ENCODE results near the gene N4BP3. TPM values are rescaled to one million over a fixed set of nuclear protein-coding genes. Genes with fewer than 3 reads are reported as not detected.

The N4BP3 gene
- total and polyA plus RNA-seq, 3 experiments from 2014 or later: 1.7 to 5.3 (median 5.2) TPM

DNA sequence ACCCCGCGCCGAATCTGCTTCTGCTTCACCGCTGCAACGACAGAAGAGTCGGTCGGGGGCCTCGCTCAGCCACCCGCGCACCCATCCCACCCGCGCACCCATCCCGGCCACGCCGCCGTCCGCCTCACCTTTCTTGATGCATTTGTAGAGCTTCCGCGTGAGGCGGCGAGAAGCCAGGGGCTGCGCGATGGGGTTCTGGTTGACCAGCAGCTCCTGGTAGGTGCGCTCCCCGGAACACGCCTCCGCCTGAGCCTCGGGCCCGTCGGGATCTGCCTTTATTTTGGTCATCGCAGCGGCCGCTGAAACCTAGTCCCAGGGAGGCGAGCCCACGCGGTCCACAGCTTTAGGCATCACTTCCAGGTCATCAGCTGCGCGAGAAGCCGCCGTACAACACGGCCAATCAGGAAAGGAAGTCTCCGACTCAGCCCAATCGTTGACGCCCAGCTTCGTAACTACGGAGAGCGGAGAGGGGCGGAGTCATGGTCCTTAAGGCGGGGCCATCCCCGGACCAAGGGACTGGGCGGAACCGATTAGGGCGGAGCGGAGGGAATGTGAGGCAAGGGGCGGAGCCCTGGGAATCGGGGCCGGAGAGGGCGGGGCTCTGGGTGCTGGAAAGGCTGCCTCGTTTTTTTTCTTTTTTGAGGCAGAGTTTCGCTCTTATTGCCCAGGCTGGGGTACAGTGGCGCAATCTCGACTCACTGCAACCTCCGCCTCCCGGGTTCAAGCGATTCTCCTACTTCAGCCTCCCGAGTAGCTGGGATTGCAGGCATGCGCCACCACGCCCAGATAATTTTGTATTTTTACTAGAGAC is 40.4 kb downstream of the N4BP3 start, which contains the start of gene NHP2:
Gene NHP2, minus strand, starts transcription at position 356 of the 811 bp plus-strand sequence. Its CDS starts 68 bp downstream, at position 288.
- ChIA-PET POLR2A (interaction anchor here (0.5 to 1.3 kb wide), 6 partner anchors 9 to 77 kb away, joined by 3 to 9 read pairs (median 6); partner anchors contain the start of genes HNRNPAB and RMND5B), CTCF (interaction anchor here (0.7 to 2.5 kb wide), 11 partner anchors 8 to 547 kb away, joined by 3 to 15 read pairs (median 3); no protein-coding TSS in a partner anchor)
- H3K4me1 ChIP-seq (ENCODE audit: insufficient read depth, low read length): peaks cover 18% of the 10 kb centered on the region
- H3K27me3 ChIP-seq (ENCODE audit: insufficient read depth, low read length, poor library complexity, severe bottlenecking): no peaks in the 10 kb centered on the region
- H3K9me3 Mint-ChIP-seq: no peaks in the 10 kb centered on the region
- H3K4me3 Mint-ChIP-seq: peak within 1 kb of the TSS; percentile 90 to 99 (median 96)
- no peaks in the 10 kb centered on the region for H3K9me3 ChIP-seq (ENCODE audit: low read length)
- no peaks in the 10 kb centered on the region for H3K27me3 Mint-ChIP-seq
- H3K27ac Mint-ChIP-seq: peak within 1 kb of the TSS; percentile 69 to 93 (median 88)
- peak within 1 kb of the TSS; percentile 52 for H3K27ac ChIP-seq (ENCODE audit: low read depth, low read length)
- peak; percentile 94 to 97 (median 96) for DNase-seq
- peaks cover 0 to 37% (median 2%) of the 10 kb centered on the region in 3 donors for H3K36me3 Mint-ChIP-seq
- peaks cover 27% of the 10 kb centered on the region for H3K36me3 ChIP-seq (ENCODE audit: insufficient read depth, low read length)
- peaks cover 25 to 44% (median 33%) of the 10 kb centered on the region in 3 donors for H3K4me1 Mint-ChIP-seq
- H3K4me3 ChIP-seq (ENCODE audit: low read length): peak within 1 kb of the TSS; percentile 80

DNA sequence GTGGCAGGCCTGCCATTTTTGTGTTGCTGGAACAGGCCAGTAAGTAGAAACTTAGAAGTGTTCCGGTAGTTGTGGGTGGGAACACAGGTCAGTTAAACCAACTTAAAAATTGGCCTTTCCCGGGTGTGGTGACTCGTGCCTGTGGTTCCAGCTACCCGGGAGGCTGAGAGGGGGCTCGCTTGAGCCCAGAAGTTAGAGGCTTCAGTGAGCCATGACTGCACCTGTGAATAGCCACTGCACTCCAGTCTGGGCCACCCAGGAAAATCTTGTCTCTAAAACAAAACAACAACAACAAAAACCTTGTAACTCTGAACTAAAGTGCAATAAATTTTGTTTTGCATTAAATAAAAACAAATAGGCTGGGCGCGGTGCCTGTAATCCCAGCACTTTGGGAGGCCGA is 41.7 kb downstream of the N4BP3 start:
- DNase-seq: no peak
- no peaks in the 10 kb centered on the region for H3K9me3 Mint-ChIP-seq
- H3K4me1 Mint-ChIP-seq: peaks cover 24 to 38% (median 33%) of the 10 kb centered on the region in 3 donors
- no peaks in the 10 kb centered on the region for H3K27me3 Mint-ChIP-seq
- Histone ChIP-seq H3K36me3 (ENCODE audit: insufficient read depth, low read length) (peaks cover 14% of the 10 kb centered on the region), H3K27ac (ENCODE audit: low read depth, low read length) (no peak overlapping the region), H3K4me3 (ENCODE audit: low read length) (no peak overlapping the region), H3K9me3 (ENCODE audit: low read length) (no peaks in the 10 kb centered on the region), H3K4me1 (ENCODE audit: insufficient read depth, low read length) (peaks cover 18% of the 10 kb centered on the region), H3K27me3 (ENCODE audit: insufficient read depth, low read length, poor library complexity, severe bottlenecking) (no peaks in the 10 kb centered on the region)
- no peak overlapping the region for H3K4me3 Mint-ChIP-seq
- CTCF ChIA-PET: interaction anchor here (1.1 to 2.4 kb wide), 3 partner anchors 9 to 38 kb away, joined by 4 to 8 read pairs (median 5); no protein-coding TSS in a partner anchor
- POLR2A ChIA-PET: no interaction called here
- peak overlapping the region in 1 of 8 donors; percentile 42 for H3K27ac Mint-ChIP-seq
- peaks cover 0 to 23% (median 0%) of the 10 kb centered on the region in 3 donors for H3K36me3 Mint-ChIP-seq

DNA sequence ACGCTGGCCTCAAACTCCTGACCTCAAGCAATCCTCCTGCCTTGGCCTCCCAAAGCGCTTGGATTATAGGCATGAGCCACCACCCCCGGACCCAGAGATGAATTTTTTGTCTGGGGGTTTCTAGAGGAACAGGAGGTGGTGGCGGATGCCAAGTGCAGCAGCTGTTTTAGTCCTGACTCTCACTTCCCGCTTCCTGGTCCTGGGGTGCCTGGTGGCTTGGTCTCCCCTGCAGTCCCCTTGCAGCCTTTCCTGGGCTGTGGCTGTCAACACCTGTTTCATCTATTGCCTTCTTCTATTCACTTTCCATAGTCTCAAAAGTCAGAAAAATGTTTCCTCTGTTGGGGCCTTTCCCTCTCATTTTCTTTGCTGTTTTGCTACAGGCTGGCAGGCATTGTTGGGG is 46.8 kb downstream of the N4BP3 start:
- CTCF ChIA-PET: interaction anchor here (4.3 kb wide), 1 partner anchor 84 kb away, joined by 22 read pairs; no protein-coding TSS in a partner anchor
- Histone ChIP-seq H3K4me1 (ENCODE audit: insufficient read depth, low read length) (peaks cover 7% of the 10 kb centered on the region), H3K36me3 (ENCODE audit: insufficient read depth, low read length) (no peaks in the 10 kb centered on the region), H3K4me3 (ENCODE audit: low read length) (no peak overlapping the region), H3K27me3 (ENCODE audit: insufficient read depth, low read length, poor library complexity, severe bottlenecking) (peaks cover 3% of the 10 kb centered on the region), H3K27ac (ENCODE audit: low read depth, low read length) (no peak overlapping the region), H3K9me3 (ENCODE audit: low read length) (no peaks in the 10 kb centered on the region)
- no peaks in the 10 kb centered on the region for H3K9me3 Mint-ChIP-seq
- H3K4me1 Mint-ChIP-seq: peaks cover 6 to 8% (median 7%) of the 10 kb centered on the region in 3 donors
- no peak overlapping the region for H3K27ac Mint-ChIP-seq
- H3K36me3 Mint-ChIP-seq: no peaks in the 10 kb centered on the region
- DNase-seq: no peak
- POLR2A ChIA-PET: no interaction called here
- peaks cover 15 to 17% of the 10 kb centered on the region in 2 donors for H3K27me3 Mint-ChIP-seq
- no peak overlapping the region for H3K4me3 Mint-ChIP-seq

DNA sequence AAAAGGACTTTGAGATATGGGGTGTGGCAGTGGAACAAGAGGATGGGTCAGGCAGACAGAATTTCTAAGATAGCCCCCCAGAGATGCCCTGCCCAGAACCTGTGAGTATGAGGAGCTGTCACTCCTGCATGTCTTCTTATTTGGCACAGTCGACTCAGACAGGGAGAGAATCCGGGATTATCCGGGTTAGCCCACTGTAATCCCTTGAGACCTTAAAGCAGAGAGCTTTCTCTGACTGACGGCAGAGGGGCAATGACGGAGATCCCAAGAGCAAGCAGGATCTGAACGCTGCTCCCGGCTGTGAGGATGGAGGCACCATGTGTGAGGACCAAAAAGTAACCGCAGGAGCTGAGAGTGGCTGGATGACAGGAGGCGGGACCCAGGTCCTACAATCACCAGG is 49.1 kb downstream of the N4BP3 start:
- Histone ChIP-seq H3K36me3 (ENCODE audit: insufficient read depth, low read length) (no peaks in the 10 kb centered on the region), H3K27me3 (ENCODE audit: insufficient read depth, low read length, poor library complexity, severe bottlenecking) (peaks cover 3% of the 10 kb centered on the region), H3K27ac (ENCODE audit: low read depth, low read length) (no peak overlapping the region), H3K4me3 (ENCODE audit: low read length) (no peak overlapping the region), H3K4me1 (ENCODE audit: insufficient read depth, low read length) (peaks cover 7% of the 10 kb centered on the region), H3K9me3 (ENCODE audit: low read length) (no peaks in the 10 kb centered on the region)
- H3K4me1 Mint-ChIP-seq: peaks cover 6 to 8% (median 7%) of the 10 kb centered on the region in 3 donors
- H3K27me3 Mint-ChIP-seq: peaks cover 17 to 18% of the 10 kb centered on the region in 2 donors
- DNase-seq: no peak
- no peak overlapping the region for H3K27ac Mint-ChIP-seq
- H3K36me3 Mint-ChIP-seq: no peaks in the 10 kb centered on the region
- no peak overlapping the region for H3K4me3 Mint-ChIP-seq
- ChIA-PET CTCF (interaction anchor here (1.1 to 3.4 kb wide), 8 partner anchors 9 to 86 kb away, joined by 3 to 31 read pairs (median 6); partner anchors contain the start of gene NHP2), POLR2A (interaction anchor here (1.4 kb wide), 1 partner anchor 9 kb away, joined by 3 read pairs; the partner anchor contains the start of gene NHP2)
- H3K9me3 Mint-ChIP-seq: no peaks in the 10 kb centered on the region

DNA sequence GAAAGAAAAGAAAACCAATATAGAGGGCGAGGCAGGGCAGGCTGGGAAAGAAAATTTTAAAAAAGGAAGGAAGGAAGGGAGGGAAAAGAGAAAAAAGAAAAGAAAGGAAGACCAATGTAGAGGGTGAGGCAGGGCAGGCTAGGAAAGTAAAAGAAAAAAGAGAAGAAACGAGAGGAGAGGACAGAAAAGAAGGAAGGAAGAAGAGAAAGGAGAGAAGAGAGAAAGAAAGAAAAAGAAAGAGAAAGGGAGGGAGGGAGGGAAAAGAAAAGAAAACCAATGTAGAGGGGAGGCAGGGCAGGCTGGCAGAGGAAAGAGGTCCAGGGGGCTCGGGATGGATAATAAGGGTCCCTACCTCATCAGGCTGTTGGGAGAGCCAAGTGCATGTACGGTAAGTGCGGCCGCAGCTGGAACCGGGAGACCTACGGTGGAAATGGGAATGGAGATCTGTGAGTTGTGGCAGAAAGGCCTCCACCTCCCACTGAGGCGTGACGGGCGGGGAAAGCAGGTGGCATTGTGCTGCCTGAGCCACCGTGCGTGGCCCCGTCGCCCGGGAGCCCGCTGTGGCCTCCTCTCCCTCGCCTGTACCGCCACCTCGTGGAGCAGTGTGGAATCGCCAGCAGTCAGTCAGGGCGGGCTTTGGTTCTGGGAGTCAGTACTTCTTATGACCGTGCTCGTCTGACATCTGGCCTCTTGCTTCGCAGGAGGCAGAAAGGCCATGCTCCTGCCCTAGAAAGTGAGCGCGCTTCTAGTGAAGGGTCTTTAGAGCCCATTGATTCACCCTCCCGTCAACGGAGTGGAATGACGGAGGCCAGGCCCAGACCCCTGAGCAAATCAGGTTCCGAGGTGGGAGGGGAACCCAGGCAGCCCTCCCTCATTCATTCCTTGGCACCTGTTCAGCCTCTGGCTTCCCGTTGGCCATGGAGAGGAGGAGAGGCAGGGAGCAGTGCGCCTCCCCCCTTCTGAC is 50.7 kb downstream of the N4BP3 start:
- H3K27me3 ChIP-seq (ENCODE audit: insufficient read depth, low read length, poor library complexity, severe bottlenecking): peaks cover 3% of the 10 kb centered on the region
- H3K4me1 ChIP-seq (ENCODE audit: insufficient read depth, low read length): peaks cover 7% of the 10 kb centered on the region
- no peaks in the 10 kb centered on the region for H3K36me3 ChIP-seq (ENCODE audit: insufficient read depth, low read length)
- no peak overlapping the region for H3K27ac ChIP-seq (ENCODE audit: low read depth, low read length)
- H3K4me1 Mint-ChIP-seq: peaks cover 6 to 8% (median 7%) of the 10 kb centered on the region in 3 donors
- DNase-seq: peak; percentile 81 to 91 (median 89)
- H3K27ac Mint-ChIP-seq: no peak overlapping the region
- peaks cover 17 to 18% of the 10 kb centered on the region in 2 donors for H3K27me3 Mint-ChIP-seq
- ChIA-PET CTCF (interaction anchor here (0.8 to 3.4 kb wide), 8 partner anchors 9 to 88 kb away, joined by 3 to 31 read pairs (median 6); partner anchors contain the start of gene NHP2), POLR2A (no interaction called here)
- no peak overlapping the region for H3K4me3 ChIP-seq (ENCODE audit: low read length)
- no peak overlapping the region for H3K4me3 Mint-ChIP-seq
- no peaks in the 10 kb centered on the region for H3K36me3 Mint-ChIP-seq
- no peaks in the 10 kb centered on the region for H3K9me3 ChIP-seq (ENCODE audit: low read length)
- no peaks in the 10 kb centered on the region for H3K9me3 Mint-ChIP-seq

DNA sequence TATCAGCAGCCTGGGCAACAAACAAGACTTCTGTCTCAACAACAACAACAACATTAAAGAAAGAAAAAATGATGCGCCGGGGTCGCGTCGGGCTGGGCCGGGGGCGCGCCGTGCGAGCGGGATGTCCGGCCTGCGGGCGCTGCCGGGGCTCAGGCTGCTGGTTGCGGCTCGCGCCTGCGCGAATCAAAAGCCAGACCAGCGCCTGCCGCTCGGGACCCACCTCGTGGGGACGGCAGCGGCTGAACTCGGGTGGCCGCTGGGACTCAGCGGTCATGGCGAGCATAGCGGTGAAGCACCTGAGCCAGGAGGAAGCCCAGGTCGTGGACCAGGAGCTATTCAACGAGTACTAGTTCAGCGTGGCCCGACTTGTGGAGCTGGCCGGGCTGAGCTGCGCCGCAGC is 52.2 kb downstream of the N4BP3 start:
- H3K9me3 Mint-ChIP-seq: no peaks in the 10 kb centered on the region
- no peaks in the 10 kb centered on the region for H3K36me3 ChIP-seq (ENCODE audit: insufficient read depth, low read length)
- POLR2A ChIA-PET: no interaction called here
- H3K27me3 ChIP-seq (ENCODE audit: insufficient read depth, low read length, poor library complexity, severe bottlenecking): peaks cover 3% of the 10 kb centered on the region
- no peak overlapping the region for H3K4me3 Mint-ChIP-seq
- H3K27me3 Mint-ChIP-seq: peaks cover 18 to 23% of the 10 kb centered on the region in 2 donors
- no peak overlapping the region for H3K27ac Mint-ChIP-seq
- no peak overlapping the region for H3K4me3 ChIP-seq (ENCODE audit: low read length)
- CTCF ChIA-PET: interaction anchor here (1.0 to 1.9 kb wide), 2 partner anchors 90 to 92 kb away, joined by 3 to 10 read pairs; no protein-coding TSS in a partner anchor
- H3K4me1 ChIP-seq (ENCODE audit: insufficient read depth, low read length): peaks cover 7% of the 10 kb centered on the region
- no peaks in the 10 kb centered on the region for H3K36me3 Mint-ChIP-seq
- H3K4me1 Mint-ChIP-seq: peaks cover 6 to 8% (median 7%) of the 10 kb centered on the region in 3 donors
- no peak for DNase-seq
- no peaks in the 10 kb centered on the region for H3K9me3 ChIP-seq (ENCODE audit: low read length)
- no peak overlapping the region for H3K27ac ChIP-seq (ENCODE audit: low read depth, low read length)

DNA sequence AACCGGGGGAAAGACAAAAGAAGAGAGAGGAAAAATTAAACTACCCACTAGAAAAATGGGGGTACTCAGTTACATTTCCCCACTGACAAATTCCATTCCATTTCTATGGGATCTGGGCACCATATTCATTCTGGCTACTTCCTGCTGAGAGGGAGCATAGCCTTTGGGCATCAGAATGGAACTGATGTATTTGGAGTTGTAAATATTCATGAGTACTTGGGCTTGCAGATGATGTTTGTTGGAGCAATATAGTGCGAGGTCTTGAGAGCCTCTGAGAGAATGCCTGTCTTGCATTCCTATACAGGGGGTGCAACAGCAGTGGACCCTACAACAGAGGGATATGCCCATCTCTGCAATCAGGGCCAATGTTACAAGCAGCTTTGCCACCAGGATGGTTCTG is 57.1 kb downstream of the N4BP3 start:
- DNase-seq: no peak
- ChIA-PET POLR2A (no interaction called here), CTCF (interaction anchor here (2.4 kb wide), 1 partner anchor 95 kb away, joined by 8 read pairs; no protein-coding TSS in a partner anchor)
- Mint-ChIP-seq H3K4me3 (no peak overlapping the region), H3K36me3 (no peaks in the 10 kb centered on the region), H3K4me1 (no peaks in the 10 kb centered on the region), H3K27me3 (peaks cover 0 to 6% of the 10 kb centered on the region in 2 donors), H3K9me3 (no peaks in the 10 kb centered on the region), H3K27ac (no peak overlapping the region)
- H3K27ac ChIP-seq (ENCODE audit: low read depth, low read length): no peak overlapping the region
- no peak overlapping the region for H3K4me3 ChIP-seq (ENCODE audit: low read length)
- no peaks in the 10 kb centered on the region for H3K4me1 ChIP-seq (ENCODE audit: insufficient read depth, low read length)
- H3K27me3 ChIP-seq (ENCODE audit: insufficient read depth, low read length, poor library complexity, severe bottlenecking): no peaks in the 10 kb centered on the region
- no peaks in the 10 kb centered on the region for H3K9me3 ChIP-seq (ENCODE audit: low read length)
- no peaks in the 10 kb centered on the region for H3K36me3 ChIP-seq (ENCODE audit: insufficient read depth, low read length)

Measured in CD8-positive, alpha-beta memory T cell (primary cell).